GM19452 (cell line): ENCODE measurements around the gene QSOX2.
"Not testable (repeated sequence)": the region's sequence is repeated elsewhere in the genome, so short reads cannot be mapped to it uniquely, and the experiment has no call there.

ENCODE experiments used
- ATAC-seq: cut with Tn5 transposase; IDR thresholded peaks from one replicate; pipeline ENCODE4 v1.9.1; 2021; ENCODE audit not compliant: unreplicated experiment

Gene QSOX2

DNA sequence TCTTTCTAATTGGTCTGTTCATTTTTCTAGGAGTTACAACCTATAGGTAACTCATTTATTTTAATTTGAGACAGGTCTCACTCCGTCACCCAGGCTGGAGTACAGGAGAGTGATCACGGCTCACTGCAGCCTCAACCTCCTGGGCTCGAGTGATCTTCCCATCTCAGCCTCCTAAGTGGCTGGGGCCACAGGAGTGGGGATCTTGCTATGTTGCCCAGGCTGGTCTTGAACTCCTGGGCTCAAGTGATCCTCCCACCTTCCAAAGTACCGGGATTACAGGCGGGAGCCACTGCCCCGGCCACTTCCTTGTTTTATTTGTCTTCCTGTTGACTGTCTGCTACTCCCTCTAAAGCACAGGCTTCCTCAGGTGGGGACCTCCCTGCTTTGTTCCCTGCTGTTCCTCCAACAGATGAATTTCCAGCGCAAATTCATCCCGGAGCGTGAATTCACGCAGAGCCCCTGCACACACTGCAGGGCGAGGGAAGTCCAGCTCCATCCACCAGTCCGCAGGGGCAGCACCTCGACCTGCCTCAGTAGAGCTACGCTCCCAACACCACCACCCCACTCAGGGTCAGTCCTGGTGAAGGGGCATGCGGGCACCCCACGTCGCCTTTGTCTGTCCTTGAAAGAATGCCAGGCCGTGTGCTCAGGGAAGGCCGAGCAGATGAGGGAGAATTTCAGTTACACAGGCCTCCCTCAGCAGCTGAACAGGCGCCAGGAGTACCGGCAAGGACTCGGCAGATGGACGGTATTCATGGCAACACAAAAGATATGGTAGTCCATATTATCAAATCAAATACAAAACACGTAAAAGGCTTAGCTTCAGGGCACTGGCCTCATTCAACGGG, 6.3 kb downstream of the QSOX2 start:
- no peak for ATAC-seq

DNA sequence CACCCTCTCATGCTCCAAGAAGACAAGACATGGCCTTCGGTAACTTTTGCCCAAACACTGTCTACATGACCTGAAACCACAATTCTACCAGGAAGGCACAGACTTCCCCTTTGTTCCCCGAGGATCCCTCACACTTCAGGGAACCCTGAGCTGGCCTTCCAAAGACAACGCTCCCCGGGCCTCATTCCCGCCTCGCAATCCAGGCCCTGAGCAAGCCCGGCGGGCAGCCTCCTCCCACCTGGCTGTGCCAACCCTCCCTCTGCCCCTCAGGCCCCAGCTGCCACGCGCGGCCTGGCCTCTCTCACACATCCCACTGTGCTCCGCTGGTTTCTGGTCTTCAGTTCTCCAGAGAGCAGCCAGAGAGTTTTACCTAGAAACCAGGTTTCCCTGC, 7.3 kb downstream of the QSOX2 start:
- ATAC-seq: no peak

DNA sequence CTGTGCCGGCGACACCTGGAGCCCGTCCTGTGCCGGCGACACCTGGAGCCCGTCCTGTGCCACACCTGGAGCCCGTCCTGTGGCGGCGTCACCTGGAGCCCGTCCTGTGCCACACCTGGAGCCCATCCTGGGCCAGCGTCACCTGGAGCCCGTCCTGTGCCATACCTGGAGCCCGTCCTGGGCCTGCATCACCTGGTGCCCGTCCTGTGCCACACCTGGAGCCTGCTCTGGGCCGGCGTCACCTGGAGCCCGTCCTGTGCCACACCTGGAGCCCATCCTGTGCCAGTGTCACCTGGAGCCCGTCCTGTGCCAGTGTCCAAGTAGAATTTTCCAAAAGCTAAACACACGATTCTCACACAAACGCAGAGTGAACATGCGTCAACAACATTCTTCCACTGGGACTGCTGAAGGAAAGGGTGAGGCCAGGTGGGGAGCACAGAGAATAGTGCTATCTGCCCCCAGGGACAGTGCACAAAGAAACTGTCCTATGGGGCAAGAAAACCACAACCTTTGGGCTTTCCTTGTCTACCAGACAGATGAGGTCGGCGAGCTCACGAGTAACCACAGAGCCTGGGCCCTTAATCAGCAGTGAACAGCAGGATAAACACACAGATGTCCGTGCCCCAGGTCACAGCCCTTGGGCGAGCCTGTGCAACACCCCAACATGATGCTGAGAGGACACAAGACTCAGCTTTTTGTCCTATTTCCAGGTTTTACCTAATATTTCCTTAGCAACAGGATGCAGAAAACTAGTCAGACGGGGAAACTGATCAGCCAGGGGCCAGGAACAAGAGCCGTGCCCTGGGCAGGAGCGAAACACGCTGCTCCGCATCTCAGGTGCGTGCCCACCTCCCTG, 7.9 kb downstream of the QSOX2 start:
- no peak for ATAC-seq

DNA sequence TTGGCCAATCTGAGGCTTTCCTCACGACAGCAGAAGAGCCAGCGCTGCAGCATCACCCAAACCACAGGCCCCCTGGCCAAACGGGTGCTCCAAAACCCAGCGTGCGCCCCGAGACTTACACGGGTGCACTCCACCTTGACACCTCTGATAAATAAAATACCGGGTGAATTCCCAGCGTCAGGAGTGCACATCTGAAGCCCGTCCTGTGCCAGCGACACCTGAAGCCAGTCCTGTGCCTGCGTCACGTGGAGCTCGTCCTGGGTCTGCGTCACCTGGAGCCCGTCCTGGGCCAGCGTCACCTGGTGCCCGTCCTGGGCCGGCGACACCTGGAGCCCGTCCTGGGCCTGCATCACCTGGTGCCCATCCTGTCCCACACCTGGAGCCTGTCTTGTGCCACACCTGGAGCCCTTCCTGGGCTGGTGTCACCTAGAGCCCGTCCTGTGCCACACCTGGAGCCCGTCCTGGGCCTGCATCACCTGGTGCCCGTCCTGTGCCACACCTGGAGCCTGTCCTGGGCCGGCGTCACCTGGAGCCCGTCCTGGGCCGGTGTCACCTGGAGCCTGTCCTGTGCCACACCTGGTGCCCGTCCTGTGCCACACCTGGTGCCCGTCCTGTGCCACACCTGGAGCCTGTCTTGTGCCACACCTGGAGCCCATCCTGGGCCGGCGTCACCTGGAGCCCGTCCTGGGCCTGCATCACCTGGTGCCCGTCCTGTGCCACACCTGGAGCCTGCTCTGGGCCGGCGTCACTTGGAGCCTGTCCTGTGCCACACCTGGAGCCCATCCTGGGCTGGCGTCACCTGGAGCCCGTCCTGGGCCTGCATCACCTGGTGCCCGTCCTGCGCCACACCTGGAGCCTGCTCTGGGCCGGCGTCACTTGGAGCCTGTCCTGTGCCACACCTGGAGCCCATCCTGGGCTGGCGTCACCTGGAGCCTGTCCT, 8.9 kb downstream of the QSOX2 start:
- not testable (repeated sequence) for ATAC-seq

DNA sequence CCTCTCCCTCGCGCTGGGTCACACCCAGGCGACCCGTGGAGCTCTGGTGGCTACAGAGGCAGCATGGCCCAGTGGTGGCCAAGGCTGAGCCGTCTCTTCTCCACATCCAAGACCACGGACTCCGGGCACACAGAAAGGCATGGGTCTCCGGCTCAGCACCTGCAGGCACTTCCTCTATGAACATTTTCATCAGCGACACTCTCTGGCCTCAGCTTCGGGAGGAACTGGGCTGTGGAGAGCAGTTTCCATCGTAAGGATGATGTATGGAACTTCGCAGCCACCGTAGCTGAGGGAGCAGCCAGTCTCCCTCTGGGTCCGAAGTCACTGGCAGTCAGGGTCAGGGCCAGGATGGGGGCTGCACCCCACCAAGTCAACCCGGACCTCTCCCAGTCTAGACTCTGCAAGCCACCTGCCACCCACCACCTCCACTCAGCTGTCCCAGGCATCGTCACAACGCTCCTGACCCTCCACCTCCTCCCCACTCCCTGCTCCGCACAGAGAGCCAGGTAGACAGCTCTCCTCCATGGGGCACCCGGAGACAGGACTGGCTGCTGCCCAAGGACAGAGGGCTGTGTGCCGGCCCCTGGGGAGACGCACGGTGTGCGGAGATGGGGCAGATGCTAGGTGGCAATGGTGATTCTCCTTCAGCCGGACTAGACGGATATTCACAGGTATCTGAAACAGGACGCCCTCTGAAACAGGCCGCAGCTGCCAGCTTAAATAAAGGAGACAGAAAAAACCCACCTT, 9.7 kb downstream of the QSOX2 start:
- ATAC-seq: no peak

DNA sequence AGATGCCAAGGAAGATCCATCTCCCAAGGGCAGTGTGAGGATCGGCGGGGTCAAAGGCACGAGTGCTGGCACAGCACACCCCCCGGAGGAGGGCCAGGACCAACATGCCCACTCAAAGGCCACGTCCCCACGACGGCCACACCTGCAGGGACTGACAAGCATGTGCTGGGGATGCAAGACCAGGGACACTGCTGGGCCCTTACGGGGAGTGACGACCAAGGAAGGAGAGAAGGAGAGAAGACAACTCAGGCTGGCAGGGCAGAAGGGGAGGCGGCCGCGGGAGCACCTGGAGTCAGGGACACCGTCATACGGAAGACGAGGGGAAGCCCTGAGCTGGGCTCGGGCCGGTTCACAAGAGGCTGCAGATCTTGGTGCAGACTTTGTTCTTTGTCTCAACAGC, 10.4 kb downstream of the QSOX2 start:
- no peak for ATAC-seq

DNA sequence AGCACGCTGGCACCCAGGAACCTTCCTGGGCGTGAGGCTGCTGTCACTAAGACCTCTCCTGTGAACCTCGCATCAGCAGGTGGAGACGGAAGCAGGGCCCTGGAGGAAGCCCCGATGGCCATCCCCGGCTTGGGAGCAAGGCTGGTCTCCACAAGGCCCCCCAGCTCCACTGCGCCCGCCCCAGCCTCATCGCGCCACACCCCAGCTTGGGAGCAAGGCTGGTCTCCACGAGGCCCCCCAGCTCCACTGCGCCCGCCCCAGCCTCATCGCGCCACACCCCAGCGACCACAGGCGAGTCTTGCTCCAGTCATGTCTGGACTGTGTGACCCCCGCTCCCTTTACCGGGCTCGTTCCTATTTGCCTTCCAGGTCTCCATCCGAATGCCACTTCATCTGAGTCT, 11.0 kb downstream of the QSOX2 start:
- no peak for ATAC-seq

DNA sequence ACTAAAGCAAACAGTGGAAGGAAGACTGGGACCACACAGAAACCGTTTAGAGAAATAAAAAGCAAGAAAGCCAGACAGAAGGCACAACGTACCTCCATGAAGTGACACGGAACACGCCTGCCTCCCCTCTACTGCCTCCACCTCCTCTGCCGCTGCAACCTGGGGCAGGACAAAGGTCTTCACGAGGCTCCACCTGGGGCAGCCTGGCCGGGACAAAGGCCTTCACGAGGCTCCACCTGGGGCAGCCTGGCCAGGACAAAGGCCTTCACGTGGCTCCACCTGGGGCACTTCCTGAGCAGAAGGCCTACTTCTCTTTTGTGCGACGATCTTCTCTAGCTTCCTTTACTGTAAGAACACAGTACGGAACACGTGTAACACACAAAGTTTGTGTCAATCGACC, 11.7 kb downstream of the QSOX2 start:
- no peak for ATAC-seq

DNA sequence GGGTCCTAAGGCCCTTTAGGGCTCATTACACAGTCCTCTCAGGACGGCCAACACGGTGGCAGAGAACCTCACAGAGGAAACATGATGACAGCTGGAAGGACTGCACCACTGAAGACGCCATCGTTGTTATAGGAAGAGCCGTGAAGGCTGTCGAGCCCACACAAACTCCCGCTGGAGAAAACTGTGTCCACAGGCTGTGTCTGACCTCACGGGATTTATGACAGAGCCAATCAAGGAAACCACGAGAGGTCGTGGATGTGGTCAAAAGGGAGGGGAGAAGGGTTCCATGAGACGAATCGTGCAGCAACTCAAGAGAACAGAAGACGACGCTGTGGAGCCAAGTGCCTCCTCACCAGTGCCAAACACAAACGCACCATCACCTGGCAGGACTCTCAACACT, 12.2 kb downstream of the QSOX2 start:
- no peak for ATAC-seq

DNA sequence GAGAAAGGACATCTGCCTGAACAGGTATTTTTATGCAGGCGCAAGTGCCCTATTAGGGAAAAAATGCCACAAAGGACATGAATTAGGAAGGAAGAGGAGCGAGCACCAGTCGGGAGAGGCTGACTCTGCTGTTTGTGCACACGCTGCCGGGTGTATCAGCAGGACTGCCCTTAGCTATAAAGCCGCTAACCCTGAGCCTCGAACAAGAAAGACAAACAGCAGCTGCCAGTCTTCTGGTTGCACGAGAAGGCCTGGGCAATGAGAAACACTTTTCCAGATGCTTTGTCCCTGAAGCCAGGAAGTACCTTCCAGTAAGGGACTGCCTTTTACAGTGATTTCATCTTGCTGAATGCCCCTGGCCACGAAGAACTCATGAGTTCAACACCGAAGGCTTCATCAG, 12.6 kb downstream of the QSOX2 start:
- no peak for ATAC-seq

DNA sequence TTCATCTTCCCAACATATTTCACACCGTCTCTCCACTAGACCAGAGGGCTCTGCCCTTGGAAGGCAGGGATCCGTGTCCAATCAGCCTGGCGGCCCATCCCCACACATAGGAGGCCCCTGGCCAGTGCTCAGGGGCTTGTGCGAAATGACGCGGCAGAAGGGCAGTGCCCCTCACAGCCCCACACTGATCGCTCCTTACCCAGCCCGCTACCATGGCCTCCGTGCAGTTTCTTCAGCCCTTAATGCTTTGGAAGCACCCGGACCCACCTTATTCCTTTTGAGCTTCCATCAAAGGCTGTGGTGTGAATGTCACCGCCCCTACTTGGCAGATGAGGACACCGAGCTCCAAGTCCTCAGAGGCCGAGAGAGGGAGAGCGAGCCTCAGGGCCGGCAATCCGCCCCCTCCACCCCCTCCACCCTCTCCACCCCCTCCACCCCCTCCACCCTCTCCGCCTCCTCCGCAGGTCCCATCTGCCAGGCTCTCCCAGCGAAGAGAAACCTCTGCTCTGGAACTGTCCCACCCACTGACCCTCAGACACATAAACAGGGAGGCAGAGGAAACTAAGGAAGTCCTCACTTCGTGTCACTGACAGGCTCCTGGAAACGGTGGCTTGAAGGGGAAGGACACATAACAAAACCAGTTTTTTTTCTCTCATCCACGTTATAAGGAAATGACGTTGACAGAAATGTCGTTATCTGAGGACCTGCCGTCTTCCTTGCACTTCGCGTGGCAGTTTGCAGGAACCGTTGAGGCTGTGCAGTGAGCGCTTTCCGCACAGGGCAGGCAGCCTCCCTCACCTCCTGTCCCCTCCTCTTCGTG, 13.9 kb downstream of the QSOX2 start:
- ATAC-seq: no peak

DNA sequence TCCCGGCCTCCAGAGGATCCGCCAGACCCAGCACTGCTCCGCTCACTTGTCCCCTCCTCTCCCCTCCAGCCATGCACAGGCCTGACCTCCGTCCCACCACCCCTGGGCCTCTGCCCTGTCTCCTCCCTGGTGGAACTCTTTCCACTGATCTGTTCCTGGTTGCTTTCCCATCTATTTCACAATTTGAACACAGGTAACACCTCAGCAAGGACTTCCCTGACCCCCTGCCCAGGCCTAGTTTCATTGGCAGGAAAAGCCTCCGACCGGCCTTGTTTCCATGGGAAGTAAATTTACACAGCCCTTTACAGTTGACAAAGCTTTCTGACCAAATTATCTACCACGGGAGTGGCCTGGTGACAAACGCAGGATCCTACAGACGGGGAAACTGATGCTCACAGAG, 14.8 kb downstream of the QSOX2 start:
- no peak for ATAC-seq

DNA sequence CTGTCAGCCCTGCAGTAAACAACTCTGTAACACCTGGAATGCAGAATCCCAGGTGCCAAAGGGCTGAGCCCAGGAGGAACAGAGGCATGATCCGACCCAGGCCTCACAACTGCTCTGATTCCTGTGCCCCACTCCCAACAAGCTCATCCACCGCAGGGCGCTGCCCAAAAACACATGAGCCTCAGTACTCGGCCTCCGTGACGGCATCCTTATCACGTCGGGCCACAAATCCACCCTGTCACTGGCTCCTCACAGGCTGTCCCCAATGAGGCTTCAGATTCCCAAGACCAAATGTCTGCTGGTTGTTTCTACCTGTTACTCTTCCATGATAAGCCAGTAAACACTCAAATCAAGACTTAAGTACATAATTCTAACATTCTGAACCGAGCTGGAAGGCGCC, 15.2 kb downstream of the QSOX2 start:
- ATAC-seq: no peak

DNA sequence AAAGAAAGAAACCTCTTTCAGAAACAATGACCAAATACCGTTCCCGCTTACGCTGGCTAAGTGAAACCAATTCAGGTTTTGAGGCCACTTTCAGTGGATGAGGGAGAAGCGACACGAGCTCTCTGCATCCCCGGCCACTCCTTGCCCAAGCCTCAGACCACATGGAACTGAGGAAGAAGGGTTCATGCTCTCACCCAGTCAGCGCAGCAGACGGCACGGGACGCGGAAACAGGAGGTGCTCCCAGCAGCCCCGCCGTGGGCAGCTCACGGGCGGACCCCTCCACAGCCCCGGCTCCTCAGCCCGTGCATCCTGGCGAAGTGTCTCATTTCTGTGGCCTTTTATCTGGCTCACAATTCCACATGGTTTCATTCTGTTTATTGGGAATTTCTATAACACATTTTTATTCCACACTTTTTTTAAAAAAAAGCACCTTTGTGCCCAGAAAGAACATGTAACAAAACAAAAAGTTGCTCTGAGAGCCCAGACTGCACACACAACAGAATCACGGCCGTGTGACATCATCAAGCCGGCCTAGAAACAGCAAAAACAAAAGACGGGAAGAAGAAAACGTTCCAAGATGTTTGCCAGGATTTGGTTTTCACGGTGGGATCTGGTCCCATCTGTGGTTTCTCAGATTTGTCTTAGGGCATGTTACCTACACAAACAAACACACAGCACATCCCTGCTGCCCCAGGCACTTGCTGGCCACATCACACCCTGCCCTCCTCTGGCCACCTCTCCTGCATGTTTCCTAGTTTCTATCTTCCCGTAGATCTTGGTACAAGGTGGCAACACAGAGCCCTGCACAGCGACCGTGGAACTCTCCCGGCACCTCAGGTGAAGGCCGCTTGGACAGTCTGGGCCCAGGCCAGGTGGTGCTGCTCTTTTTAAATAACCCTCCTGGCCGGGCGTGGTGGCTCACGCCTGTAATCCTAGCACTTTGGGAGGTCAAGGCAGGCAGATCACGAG, 16.2 kb downstream of the QSOX2 start:
- no peak for ATAC-seq

DNA sequence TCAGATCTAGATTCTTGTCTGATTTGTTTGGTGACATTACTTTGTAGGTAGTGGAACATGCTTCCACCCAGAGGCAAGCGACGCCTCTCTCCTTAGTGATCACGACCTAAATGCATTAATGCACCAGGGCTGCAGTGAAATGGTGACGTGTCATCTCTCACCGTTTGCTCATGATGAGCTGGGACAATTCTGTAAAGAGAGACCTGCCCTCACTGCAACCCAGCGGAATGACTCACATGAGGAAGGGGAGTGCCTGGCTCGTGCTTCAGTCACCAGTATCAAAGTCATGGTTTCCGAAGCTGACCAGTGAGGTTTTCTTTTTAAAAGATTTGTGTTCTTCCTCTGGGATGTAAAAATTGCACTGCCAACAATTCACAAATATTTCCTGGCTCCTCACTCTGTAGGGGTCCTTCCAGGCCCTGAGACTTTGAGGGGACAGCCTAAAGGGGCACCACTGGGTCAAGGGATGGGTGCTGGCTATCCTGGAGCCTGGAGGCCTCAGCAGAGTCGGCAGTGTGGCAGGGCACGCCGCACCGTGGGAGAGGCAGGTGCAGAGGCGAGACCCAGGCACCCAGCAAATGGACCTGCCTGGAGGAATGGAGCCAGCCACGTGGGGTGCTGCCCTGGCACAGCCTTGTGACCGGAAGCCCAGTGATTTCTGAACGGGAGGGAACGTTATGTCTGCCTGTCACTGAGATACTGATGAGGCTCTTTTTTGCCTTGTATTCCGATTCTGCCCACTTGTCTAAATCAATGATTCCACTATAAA, 17.3 kb downstream of the QSOX2 start:
- no peak for ATAC-seq

DNA sequence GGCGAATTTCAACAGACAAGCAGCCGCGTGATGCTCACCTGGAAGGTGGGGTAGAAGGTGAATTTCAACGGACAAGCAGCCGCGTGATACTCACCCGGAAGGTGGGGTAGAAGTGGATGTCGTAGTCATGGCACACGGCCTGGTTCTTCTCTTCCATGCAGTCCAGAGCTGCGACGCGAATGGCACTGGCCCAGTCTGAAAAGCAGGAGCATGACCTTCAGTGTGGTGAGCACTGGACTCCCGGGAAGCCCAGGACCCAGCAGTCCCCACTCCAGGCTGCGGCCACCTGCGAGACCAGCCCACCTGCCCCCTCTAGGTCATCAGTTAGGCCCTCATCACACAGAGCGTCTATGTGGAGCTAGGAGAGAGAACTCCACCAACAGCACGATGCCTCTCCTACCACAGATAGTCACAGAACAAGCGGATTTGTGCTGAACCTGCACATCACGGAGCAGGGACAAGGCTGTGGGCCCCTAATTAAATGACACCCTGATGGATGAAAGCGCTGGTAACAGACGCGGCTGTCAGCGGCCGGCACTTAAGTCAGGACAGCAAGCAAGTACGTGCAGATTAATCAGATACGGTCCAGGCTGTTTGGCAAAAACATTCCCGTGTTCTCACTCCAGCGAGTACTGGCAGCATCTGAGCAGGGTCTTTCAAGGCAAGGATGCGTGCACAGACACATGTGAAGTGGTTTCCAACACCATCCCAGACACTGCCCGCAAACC, 18.8 kb downstream of the QSOX2 start:
- no peak for ATAC-seq
